ENCODE results near the gene LCA5.

The LCA5 gene

DNA sequence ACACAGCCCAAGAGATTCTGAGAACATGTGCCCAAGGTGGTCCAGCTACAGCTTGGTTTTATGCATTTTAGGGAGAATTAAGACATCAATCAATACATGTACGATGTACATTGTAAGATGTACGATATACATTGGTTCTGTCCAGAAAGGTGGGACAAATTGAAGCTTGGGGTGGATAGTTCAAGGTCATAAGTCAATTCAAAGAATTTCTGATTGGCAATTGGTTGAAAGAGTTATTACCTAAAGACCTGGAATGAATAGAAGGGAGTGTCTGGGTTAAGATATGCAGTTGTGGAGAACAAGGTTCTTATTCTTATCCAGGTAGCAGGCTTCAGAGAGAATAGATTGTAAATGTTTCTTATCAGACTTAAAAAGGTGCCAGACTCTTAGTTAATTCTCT lies 31.8 kb upstream of the LCA5 start:
- Histone ChIP-seq H3K27me3 (ENCODE audit: low read length) (no peaks in the 10 kb centered on the region), H3K4me3 (ENCODE audit: insufficient read depth, low read length, poor library complexity, severe bottlenecking) (no peak overlapping the region), H4K20me1 (ENCODE audit: low read depth, low read length) (peaks cover 3% of the 10 kb centered on the region; the same call in 1 of the 2 replicates), H3K9me3 (ENCODE audit: insufficient read depth, low read length) (no peaks in the 10 kb centered on the region), H3F3A (ENCODE audit: insufficient read depth) (no peaks in the 10 kb centered on the region), H3K9me2 (replicated peaks; ENCODE audit: insufficient read depth, low read length) (no peaks in the 10 kb centered on the region), H3K4me2 (ENCODE audit: low read depth, low read length, poor library complexity, severe bottlenecking) (no peak overlapping the region), H3K79me2 (ENCODE audit: insufficient read depth, low read length) (no peaks in the 10 kb centered on the region), H2AFZ (ENCODE audit: low read depth, low read length, severe bottlenecking) (no peak overlapping the region), H3K9ac (ENCODE audit: low read length) (no peak overlapping the region), H3K36me3 (ENCODE audit: low read length) (no peaks in the 10 kb centered on the region), H3K27ac (ENCODE audit: low read depth, low read length) (no peak overlapping the region)
- TF ChIP-seq EZH2phosphoT487 (conservative IDR thresholded peaks at IDR 0.05; ENCODE audit: low read length): no peak
- TF ChIP-seq, protein P1, sequence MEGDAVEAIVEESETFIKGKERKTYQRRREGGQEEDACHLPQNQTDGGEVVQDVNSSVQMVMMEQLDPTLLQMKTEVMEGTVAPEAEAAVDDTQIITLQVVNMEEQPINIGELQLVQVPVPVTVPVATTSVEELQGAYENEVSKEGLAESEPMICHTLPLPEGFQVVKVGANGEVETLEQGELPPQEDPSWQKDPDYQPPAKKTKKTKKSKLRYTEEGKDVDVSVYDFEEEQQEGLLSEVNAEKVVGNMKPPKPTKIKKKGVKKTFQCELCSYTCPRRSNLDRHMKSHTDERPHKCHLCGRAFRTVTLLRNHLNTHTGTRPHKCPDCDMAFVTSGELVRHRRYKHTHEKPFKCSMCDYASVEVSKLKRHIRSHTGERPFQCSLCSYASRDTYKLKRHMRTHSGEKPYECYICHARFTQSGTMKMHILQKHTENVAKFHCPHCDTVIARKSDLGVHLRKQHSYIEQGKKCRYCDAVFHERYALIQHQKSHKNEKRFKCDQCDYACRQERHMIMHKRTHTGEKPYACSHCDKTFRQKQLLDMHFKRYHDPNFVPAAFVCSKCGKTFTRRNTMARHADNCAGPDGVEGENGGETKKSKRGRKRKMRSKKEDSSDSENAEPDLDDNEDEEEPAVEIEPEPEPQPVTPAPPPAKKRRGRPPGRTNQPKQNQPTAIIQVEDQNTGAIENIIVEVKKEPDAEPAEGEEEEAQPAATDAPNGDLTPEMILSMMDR (IDR thresholded peaks at IDR 0.05; ENCODE audit: insufficient read depth, low read length, poor library complexity, severe bottlenecking): no peak

- no peaks in the 10 kb centered on the region for H3K79me2 ChIP-seq (ENCODE audit: insufficient read depth, low read length)
- no peaks in the 10 kb centered on the region for H3K27me3 ChIP-seq (ENCODE audit: low read length)
- no peak overlapping the region for H3K4me3 ChIP-seq (ENCODE audit: insufficient read depth, low read length, poor library complexity, severe bottlenecking)
- H3K9me3 ChIP-seq (ENCODE audit: insufficient read depth, low read length): no peaks in the 10 kb centered on the region
- H3K27ac ChIP-seq (ENCODE audit: low read depth, low read length): no peak overlapping the region
- no peaks in the 10 kb centered on the region for H3K36me3 ChIP-seq (ENCODE audit: low read length)
- H4K20me1 ChIP-seq (ENCODE audit: low read depth, low read length): no peaks in the 10 kb centered on the region
- no peak overlapping the region for H2AFZ ChIP-seq (ENCODE audit: low read depth, low read length, severe bottlenecking)
- H3K9me2 ChIP-seq (replicated peaks; ENCODE audit: insufficient read depth, low read length): no peaks in the 10 kb centered on the region
- no peak overlapping the region for H3K9ac ChIP-seq (ENCODE audit: low read length)
- TF ChIP-seq, protein P1 (IDR thresholded peaks at IDR 0.05; ENCODE audit: insufficient read depth, low read length, poor library complexity, severe bottlenecking): no peak
- TF ChIP-seq EZH2phosphoT487 (conservative IDR thresholded peaks at IDR 0.05; ENCODE audit: low read length): no peak
- no peaks in the 10 kb centered on the region for H3F3A ChIP-seq (ENCODE audit: insufficient read depth)
- H3K4me2 ChIP-seq (ENCODE audit: low read depth, low read length, poor library complexity, severe bottlenecking): no peak overlapping the region
Measured at GRCh38 chr6:79564636-79565035, 27.4 kb upstream of the LCA5 start.

DNA sequence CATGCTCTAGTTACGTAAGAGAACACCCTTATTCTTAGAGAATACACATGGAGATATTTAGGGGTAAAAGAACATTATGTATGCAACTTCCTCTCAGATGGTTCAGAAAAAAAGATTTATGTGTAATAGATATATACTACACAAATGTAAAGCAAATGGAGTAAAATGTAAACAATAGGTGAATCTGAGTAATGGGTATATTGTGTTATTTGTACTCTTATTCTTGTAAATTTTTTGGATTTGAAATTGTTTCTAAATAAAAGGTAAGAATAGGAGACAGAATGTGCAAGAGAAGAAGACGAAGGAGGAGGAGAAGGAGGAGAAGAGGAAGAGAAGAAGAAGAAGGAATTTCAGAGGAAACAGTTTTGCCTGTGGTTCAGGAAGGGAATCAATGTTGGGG lies 22.5 kb upstream of the LCA5 start:
- no peaks in the 10 kb centered on the region for H3K79me2 ChIP-seq (ENCODE audit: insufficient read depth, low read length)
- no peaks in the 10 kb centered on the region for H4K20me1 ChIP-seq (ENCODE audit: low read depth, low read length)
- no peaks in the 10 kb centered on the region for H3K9me2 ChIP-seq (replicated peaks; ENCODE audit: insufficient read depth, low read length)
- H3K4me2 ChIP-seq (ENCODE audit: low read depth, low read length, poor library complexity, severe bottlenecking): no peak overlapping the region
- no peak overlapping the region for H3K4me3 ChIP-seq (ENCODE audit: insufficient read depth, low read length, poor library complexity, severe bottlenecking)
- H3K36me3 ChIP-seq (ENCODE audit: low read length): no peaks in the 10 kb centered on the region
- no peak overlapping the region for H2AFZ ChIP-seq (ENCODE audit: low read depth, low read length, severe bottlenecking)
- H3K27me3 ChIP-seq (ENCODE audit: low read length): no peaks in the 10 kb centered on the region
- no peaks in the 10 kb centered on the region for H3K9me3 ChIP-seq (ENCODE audit: insufficient read depth, low read length)
- no peak overlapping the region for H3K27ac ChIP-seq (ENCODE audit: low read depth, low read length)
- no peak overlapping the region for H3K9ac ChIP-seq (ENCODE audit: low read length)
- H3F3A ChIP-seq (ENCODE audit: insufficient read depth): no peaks in the 10 kb centered on the region
- TF ChIP-seq, protein P1 (IDR thresholded peaks at IDR 0.05; ENCODE audit: insufficient read depth, low read length, poor library complexity, severe bottlenecking): no peak
- no peak for TF ChIP-seq EZH2phosphoT487 (conservative IDR thresholded peaks at IDR 0.05; ENCODE audit: low read length)

All from SU-DHL-6 (cell line).